Measurements from ENCODE around the gene MYL4.
"Not testable (repeated sequence)": the region's sequence is repeated elsewhere in the genome, so short reads cannot be mapped to it uniquely, and the experiment has no call there.

The MYL4 gene

DNA sequence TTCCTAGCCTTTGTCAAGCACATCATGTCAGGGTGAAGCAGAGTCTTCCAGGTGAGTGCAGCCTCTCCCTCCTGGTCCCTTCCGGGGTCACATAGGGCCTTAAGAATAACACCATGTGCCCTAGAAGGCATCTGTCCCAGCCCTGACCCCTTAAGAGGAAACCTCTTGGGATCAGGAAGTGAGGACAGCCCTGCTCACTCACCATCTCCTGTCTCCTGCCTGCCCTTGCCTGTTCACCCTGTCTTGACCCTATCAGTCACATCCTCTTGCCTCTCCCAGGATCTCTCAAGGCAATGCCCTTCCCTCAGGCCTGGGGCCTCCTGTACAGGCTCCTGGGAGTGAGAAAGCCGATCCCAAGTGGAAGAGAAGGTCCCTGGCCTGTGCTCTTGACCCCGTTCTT lies 13.9 kb downstream of the MYL4 start:
- no peak for DNase-seq

DNA sequence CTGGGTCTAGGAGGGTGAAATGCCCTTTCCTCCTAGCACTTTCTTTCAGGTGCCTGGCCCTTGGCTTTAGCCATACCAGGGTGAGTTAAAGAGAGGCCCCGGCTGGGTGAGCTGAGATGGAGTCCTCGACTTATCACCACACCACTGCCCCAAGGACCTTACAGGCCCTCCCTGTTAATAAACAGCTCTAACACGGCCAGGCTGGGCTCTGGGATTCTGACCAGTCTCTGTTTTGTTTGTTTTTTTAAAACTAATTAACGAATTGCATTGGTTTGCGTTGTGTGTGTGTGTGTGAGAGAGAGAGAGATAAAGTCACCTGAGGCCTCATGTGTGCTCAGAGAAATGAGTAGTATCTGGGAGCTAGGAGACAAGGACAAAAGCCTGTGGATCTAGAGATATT lies 14.3 kb downstream of the MYL4 start:
- DNase-seq, result no peak

DNA sequence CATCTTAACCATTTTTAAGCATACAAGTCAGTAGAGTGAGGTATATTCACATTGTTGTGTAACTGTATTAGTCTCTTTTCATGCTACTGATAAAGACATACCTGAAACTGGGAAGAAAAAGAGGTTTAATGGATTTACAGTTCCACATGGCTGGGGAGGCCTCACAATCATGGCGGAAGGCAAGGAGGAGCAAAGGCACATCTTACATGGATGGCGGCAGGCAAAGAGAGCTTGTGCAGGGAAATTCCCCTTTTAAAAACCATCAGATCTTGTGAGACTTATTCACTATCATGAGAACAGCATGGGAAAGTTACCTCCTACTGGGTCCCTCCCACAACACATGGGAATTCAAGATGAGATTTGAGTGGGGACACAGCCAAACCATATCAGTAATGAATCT lies 14.9 kb downstream of the MYL4 start:
- not testable (repeated sequence) for DNase-seq

DNA sequence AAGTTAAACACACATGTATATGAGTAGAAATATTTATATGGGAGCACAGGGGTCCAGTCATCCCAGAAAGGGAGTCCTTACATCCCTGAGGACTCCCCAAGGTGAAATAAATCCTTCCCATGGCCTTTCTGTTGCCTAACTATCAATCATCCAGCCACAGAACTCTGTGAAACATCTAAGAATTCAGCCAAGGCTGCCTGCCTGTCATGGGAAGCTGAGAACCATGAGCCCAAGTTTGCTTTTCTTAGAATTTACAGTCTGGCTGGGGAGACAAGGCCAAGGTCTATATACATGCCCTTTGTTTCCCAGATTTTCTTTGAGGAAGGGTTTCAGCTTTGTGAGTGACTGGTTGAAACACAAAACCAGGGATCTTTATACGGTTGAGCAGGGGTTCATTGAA lies 15.8 kb downstream of the MYL4 start:
- no peak for DNase-seq

DNA sequence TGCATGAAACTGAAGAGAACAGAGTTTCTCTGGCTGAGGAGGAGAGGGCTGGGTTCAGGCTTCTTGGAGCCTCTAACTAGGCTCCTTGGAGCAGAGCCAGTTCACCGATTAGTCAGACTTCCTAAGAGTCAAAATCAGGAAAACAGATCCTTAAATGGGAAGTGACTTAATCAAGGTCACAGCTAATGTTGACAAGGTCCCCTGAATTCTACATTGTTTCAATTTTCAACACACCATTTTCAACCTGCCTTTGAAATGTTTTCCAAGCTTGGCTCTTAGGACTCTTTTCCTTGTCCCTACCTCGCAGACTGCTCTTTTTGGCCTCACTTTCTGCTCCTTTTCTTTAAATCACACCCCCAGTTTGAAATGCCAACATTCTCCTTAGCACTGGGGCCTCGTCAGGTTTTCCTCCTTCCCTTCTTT lies 16.3 kb downstream of the MYL4 start:
- DNase-seq, result peak; percentile 24

DNA sequence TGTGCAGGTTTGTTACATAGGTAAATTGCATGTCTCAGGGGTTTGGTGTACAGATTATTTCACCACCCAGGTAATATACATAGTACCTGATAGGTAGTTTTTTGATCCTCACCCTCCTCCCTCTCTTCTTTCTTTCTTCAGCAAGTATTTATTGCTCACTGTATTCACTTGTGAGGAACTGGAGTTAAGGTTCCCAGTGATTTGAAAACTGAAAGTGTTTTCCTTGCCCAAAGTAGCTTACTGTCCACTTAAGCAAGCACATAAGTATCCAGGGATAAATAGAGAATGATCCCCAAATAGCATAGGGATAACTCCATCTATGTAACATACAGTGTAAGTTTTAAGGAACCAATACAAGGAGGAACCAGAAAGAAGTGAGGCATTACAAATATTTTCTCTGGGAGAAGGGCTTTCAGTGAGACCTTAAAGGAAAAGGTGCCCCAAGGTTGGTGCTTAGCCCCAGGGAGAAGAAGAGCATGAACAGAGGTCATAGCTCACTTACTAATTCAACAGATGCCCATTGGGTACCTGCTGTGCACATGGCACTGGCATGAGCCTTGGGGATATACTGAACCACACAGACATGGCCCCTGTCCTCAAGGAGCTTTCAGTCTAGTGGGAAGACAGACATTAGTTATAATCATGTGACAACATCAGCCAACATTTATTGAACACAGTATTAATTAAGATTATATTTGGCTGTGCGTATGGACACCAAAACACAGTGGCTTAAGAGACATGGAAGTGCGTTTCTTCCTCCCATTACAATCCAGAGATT lies 17.0 kb downstream of the MYL4 start:
- no peak for DNase-seq

DNA sequence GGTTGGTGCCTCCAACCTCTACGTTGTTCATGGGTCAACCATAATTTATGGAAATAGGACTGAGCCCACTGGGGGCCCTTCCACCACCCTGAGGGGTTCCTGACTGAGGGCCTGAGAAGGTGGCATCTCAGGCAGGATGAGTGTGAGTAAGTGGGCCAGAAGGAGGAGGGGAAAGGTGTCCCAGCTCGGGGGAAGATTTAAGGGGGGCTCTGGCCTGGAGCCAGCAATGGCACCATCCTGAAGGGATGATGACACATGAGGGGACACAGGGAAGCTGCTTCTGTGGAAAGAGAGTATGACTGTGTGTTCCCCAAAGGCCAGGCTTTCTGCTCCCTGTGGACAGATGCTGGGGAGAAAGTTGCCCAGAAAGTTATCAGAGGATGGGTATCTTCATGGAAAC lies 18.7 kb downstream of the MYL4 start:
- no peak for DNase-seq

DNA sequence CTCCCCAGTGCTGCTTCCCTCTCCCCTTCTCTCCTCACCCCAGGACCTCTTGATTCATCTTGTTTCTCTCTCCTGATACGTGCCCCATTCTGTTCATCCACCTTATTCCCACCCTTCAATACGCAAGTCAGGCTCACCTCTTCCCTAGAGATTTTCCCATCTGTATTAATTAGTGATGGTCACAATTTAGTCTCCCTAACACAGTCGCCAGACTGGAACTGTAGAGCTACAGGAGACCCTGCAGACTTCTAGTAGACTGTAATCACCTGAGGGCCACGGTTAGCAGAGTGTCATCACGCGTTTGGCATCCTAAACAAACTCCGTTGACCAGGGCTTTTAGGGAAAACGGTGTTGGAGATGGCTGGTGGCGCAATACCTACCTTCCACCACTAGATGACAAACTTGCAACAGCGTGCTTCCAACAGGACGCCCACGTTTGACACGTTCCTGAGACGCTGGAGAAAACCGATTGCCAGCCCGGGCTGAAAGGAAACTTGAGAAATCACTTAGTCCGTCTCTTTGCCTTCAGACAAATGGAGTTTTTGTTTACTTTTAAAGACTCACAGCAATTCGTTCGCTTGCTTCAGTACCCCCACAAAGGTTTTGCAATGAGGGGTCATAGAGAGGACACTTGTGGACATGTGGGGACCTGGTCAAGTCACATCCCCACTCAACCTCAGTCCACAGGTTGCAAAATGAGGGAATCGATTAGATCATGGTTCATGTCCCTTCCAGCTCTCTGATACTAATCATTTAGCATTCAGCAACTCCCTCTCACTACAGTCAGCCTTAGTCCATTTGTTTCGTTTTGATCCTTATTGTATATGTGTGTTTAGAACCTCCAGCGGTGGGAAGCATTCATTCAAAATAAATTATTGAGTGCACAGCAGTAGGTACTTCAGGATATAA lies 20.6 kb downstream of the MYL4 start:
- peak; percentile 87 for DNase-seq

DNA sequence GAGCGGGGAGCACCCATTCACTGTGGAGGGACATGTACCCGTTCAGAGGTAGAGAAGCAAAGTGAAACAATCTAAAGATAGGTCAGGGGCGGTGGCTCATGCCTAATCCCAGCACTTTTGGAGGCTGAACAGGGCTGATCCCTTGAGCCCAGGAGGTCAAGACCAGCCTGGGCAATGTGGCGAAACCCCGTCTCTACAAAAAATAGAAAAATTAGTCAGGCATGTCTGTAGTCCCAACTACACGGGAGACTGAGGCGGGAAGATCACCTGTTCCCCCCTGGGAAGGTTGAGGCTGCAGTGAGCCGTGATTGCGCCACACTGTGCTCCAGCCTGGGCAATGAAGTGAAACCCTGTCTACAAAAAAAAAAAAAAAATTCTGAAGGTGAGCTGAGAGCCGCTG lies 21.7 kb downstream of the MYL4 start:
- DNase-seq, result no peak

DNA sequence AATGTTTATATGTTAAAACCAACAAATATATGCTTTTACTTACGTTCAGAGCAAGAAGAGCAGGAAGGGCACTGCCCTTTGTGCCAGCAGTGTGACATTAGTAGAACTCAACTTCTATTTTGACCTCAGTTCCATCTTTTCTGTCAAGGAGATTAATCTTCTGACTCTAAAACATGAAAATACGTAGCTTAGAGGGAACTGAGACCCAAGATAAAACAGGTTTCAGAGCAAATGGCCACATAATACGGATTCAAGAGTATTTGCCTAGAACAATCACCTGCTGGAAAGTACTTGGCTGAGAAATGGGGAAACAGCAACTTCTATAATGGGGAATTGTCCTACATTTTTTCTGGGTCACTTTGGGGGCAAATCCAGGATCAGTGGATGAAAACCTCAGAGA lies 22.2 kb downstream of the MYL4 start:
- no peak for DNase-seq

DNA sequence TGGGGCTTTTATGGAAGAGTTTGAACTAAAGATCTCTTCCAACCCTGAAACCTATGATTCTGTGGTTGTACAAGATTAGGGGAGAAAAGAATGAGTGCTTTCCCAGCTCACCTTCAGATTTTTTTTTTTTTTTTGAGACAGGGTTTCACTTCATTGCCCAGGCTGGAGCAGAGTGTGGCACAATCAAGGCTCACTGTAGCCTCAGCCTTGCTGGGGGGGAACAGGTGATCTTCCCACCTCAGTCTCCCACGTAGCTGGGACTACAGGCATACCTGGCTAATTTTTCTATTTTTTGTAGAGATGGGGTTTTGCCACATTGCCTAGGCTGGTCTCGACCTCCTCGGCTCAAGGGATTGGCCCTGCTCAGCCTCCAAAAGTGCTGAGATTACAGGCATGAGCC lies 22.7 kb downstream of the MYL4 start:
- DNase-seq, result no peak

DNA sequence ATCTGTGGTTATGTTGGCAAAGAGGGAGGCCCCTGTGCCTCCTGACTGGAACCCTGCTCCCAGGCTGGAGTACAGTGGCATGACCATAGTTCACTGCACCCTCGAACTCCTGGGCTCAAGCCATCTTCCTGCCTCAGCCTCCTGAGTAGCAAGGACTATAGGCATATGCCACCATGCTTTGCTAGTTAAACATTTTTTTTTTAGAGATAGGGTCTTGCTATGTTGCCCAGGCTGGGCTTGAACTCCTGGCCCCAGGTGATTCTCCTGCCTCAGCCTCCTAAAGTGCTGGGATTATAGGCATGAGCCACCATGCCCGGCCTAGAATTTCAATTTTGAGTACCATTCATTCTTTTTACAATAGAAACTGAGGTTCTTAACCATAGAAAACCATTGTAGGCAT lies 23.3 kb downstream of the MYL4 start:
- DNase-seq, result no peak

DNA sequence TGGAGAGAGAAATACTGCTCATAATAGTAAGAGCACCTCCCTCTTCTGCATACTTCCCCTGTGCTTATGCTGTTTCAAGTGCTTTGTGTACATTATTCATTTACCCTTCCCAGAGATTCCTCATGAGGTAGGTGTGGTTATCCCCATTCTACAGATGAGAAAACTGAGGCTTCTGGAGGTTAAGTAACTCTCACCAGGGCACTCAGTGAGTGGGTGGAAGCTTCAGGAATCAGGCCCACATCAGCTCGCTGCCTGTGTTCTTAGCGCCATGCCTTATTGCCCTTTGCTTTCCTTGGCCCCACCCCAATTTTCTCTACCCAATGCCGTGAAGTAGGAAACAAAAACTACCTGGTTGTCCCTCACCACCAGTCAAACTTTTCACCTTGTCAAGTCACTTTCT lies 26.4 kb downstream of the MYL4 start:
- DNase-seq, result no peak

DNA sequence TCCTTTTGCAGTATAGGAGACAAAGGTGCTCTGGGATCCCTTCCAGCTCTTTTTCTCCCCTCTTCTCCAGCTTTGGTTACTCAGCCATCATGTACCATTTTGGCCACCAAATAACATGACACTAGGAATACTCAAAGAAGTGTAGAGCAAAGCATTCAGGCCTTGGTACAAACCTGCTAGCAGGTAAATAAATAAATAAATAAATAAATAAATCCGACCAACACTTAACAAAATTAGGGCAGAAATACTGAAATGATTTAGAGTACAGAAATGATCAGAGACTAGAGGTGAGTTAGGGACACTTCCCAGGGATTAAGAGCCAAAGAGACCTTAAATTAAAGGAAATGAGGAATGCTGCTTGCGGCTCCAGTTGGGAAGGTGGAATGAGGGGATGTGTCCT lies 26.8 kb downstream of the MYL4 start:
- no peak for DNase-seq

DNA sequence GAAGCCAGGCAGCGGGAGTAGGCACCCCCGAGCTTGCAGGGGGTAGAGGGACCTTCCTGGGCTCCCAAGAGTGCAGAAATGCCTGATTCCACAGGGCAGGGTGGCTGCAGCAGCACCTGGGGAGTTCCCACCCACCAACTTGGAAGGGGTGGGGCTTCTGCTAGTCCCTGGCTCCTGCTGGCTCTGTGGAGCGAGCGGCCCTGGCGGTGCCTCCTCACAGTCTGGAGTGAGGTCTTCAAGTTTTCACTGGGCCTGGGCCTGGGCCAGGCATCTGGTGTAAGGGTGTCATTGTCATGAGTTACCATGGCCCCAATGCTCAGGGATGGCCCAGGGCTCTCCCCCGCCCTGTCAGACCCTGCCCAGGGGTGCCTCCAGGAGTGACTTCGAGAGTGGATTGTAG lies 28.7 kb downstream of the MYL4 start:
- DNase-seq, result no peak

DNA sequence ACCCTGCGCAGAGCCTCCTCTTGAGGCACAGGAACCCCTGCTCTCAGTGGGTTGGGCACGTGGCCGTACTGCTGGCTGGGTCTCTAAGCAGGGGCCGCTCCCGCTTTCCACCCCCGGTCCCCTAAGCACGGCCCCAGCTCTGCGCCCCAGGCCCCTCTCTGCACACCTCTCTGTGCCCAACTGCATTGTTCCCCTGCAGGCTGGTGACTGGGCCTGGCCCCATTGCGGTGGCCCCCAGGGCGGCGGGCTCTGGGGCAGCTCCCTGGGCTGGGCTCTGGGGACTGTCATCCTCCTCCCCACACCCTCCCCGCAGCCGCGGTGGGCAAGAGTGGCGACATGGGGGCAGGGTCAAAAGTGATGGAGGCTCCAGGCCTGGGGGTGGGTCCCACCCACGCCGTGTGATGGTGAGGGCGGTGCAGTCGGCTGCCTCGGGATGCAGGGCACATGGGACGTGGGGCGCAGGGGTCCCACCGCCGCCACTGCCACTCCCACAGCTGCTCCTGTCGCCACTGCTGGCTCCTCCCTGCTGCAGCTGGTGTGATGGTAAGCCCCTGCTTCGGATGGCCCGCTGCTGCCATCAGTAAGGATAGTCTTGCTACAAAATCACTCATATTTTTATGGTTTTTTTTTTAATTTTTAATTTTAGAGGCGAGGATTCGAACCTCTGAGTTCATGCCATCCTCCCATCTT lies 29.3 kb downstream of the MYL4 start:
- no peak for DNase-seq

DNA sequence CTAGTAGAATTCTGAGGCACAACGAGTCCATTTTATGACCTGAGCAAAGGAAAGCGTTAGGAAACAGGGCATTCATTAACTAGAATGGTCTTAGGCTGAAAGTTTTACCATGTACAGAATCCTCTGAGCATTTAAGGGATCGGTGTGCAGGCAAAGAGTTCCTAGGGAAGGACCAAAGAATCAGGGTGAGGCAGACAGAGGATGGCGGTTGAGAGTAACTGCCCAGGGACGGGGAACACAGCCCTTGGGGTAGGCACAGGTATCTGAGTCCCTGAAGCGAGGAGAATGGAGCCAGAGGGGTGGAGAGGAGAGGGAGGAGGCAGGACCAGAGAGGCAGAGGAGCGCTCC lies 30.4 kb downstream of the MYL4 start:
- DNase-seq, result no peak

DNA sequence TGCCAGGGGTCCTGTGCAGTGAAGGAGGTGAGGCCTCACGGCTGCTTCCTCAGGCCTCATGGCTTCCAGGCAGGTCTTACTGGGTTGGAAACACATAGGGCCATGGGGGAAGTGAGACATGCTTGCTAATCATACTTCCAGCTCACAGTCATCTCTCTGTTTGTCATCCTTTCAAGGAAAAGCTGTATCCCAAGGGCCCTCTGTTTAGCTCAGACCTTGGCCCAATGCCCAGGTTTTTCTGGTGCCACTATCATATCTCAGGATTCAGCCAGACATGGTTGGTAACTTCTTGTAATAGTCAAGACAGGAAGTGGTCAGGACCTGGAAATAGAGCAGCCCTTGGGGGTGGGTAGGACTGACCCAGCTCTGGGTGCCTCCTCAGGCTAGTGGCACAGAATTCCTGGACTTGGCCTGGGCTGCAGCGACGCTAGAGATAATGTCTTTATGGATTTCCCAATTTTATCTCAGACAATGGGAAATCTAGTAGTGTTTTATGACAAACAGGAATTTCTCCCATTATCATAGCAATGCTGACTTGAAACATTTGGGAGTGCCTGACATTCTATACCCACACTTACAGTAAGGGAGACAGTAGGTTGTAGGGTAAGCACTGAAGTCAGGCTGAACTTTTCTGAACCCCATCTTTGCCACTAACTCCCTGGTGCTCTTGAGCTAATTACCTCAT lies 31.0 kb downstream of the MYL4 start:
- peak; percentile 93 for DNase-seq

DNA sequence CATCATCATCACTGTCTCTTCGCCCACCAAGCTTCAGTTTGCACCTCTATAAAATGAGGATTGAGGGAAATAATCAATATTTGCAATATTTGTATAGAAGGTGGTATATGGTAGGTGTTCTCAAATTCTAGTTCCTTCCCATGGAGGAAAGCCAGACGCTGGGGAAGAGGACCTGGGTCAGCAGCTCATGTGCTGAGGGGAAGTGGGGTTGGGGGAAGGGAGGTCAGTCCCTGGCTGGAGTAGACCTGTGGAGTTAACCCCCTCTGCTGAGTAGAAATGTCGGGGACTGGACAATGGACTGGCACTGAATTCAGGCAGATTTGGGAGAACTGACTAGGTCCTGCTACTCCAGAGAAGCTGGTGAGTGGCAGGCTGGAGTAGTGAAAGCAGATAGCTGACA lies 31.7 kb downstream of the MYL4 start:
- no peak for DNase-seq

DNA sequence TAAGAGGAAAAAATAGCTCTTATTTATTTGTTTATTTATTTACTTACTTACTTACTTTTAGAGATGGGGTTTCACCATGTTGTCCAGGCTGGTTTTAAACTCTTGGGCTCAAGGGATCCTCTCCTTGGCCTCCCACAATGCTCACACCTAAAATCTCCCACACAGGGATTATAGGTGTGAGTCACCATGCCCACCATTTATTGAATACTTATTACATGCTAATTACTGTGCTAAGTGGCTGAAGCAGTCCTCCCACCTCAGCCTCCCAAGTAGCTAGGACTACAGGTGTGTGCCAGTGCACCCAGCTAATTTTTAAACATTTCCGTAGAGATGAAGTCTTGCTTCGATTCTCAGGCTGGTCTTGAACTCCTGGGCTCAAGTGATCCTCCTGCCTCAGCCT lies 33.5 kb downstream of the MYL4 start:
- DNase-seq, result no peak

DNA sequence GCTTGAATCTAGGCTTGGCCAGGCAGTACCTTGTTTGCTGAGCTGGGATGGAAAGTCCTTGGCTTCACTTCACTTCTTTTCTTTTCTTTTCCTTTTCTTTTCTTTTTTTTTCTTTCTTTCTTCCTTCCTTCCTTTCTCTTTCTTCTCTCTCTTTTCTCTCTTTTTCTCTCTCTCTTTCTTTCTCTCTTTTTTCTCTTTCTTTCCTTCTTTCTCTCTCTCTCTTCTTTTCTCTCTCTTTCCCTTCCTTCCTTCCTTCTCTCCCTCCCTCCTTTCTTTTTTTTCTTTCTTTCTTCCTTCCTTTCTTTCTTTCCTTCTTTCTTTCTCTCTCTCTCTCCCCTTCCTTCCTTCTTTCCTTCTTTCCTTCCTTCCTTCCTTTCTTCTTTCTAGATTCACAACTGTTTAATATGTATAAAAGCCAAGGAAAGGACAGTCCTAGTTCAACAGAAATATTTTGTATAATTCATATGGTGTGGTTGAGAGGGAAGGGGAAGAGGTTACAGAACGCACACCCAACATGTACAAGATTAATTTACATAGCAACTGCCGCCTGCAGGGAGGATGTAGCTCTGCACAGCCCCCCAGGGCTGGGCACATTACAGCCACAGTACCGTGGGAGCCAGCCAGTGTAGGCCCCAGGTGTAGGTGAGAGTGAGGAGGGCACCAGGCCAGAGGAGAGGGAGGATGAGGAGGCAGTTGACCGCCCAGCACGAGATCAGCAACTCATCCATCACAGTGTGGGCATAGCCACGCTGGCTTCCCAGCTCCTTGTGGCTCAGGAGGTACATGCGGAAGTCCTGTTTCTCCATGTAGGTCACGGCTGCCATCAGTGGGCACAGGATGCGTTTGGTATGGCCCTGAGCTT lies 34.8 kb downstream of the MYL4 start:
- no peak for DNase-seq

DNA sequence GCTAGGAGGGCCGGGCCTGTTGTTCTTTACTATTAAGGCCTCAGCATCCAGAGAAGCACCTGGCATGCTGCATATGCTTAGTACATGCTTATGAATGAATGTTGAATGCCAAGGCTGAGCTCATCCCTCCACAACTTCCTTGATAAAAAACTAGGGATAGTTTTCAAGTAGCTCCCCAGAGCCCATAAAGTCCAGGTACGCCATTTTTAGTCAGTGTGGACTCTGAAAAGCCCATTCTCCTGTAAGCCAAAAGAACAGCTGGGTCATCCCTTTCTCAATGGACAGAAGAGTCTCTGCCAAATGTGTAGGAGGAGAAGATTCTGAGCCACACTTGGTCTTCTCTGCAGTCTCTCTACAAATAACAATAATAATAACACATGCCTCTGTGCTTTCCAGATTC lies 35.5 kb downstream of the MYL4 start:
- DNase-seq, result no peak

Measured in T1000 (cell line).